Ovary (tissue), 9 donors: ENCODE data around the gene MBD3. TPM values are rescaled to one million over a fixed set of nuclear protein-coding genes. Genes with fewer than 3 reads are reported as not detected.

Source experiments
- DNase-seq, 5 donors: peaks; one replicate each; pipeline ENCODE4 v3.0.0-alpha.2; 2019 to 2020
- H3K27ac ChIP-seq, 2 donors: fragments of 200-600 bp; one replicate each; pipeline versions ENCODE4 v1.5.1 to v1.8.0; 2019 to 2022
- H3K27me3 ChIP-seq: fragments of 200-600 bp; one replicate; pipeline ENCODE4 v1.8.0; 2022
- H3K36me3 ChIP-seq: fragments of 200-600 bp; sonication (generic); one replicate; pipeline ENCODE4 v1.5.1; 2019
- H3K4me1 ChIP-seq: one replicate; pipeline ENCODE4 v1.8.1; 2013; ENCODE audit warnings: mild to moderate bottlenecking, moderate library complexity; ENCODE audit not compliant: insufficient read depth
- H3K4me3 ChIP-seq: fragments of 200-600 bp; sonication (generic); one replicate; pipeline ENCODE4 v1.5.1; 2017
- H3K9me3 ChIP-seq, 2 donors: fragments of 200-600 bp in 1 of 2; sonication (generic) in 1 of 2; one replicate each; pipeline versions ENCODE4 v1.5.1 to v1.8.1; 2013 to 2019; ENCODE audit warnings: mild to moderate bottlenecking in 1 of 2, moderate library complexity in 1 of 2
- CTCF ChIP-seq, 3 donors: fragments of 450-650 bp in 2 of 3; fragments of 200-600 bp in 1 of 3; IDR thresholded peaks; one replicate each; pipeline versions ENCODE4 v1.5.1 to v1.8.0; 2016 to 2022; ENCODE audit warnings: antibody characterized with exemption in 3 of 3, mild to moderate bottlenecking in 1 of 3
- EP300 ChIP-seq: sonication (generic); formaldehyde crosslinking; IDR thresholded peaks from one replicate; pipeline ENCODE4 v1.6.1; 2017; ENCODE audit warnings: antibody characterized with exemption
- POLR2A ChIP-seq: fragments of 450-650 bp; IDR thresholded peaks from one replicate; pipeline ENCODE4 v1.6.1; 2017; ENCODE audit warnings: antibody characterized with exemption, mild to moderate bottlenecking, moderate library complexity
- WGBS, 3 donors: extraction: QIAGEN DNeasy Blood & Tissue Kit in 1 of 3; methylation state at CpG; one replicate each; pipeline versions ENCODE4 v1.1.5 to v1.1.7; 2013 to 2017; 5-methylcytosine and 5-hydroxymethylcytosine counted together
- intact Hi-C, 4 donors: fragments of 100-400 bp; cut with DNase I; formaldehyde crosslinking; loops; one replicate each; pipeline versions ENCODE4 v1.11.0 to v1.15.1; 2022 to 2023
- polyA plus RNA-seq, 2 donors: library from polyadenylated mRNA; stranded (reverse); fragments of 200-250 nt in 1 of 2; fragments of 350-450 nt in 1 of 2; fragmentation: Illumina TruSeq in 1 of 2; extraction: RNeasy Lipid Tissue Mini Kit (QIAGEN cat#74804) in 1 of 2; gene quantifications; one replicate each; pipeline ENCODE4 v1.2.3, GENCODE V29; 2013 to 2014
- total RNA-seq, 7 donors: library from RNA; depleted of rRNA in 2 of 7; stranded (reverse); fragments of >200 nt in 2 of 7; fragmentation: NEBNext Ultra II Directional in 3 of 7; extraction: Animal tissue kit (Norgen Biotek cat#: 25700) in 3 of 7; gene quantifications; one replicate each; pipeline versions ENCODE4 v1.1.0 to v1.2.4, GENCODE V29; 2016 to 2023
- donor health status: DM: no; HTN: no; CAD: no; lungs with moderate emphysema.
- donor health status: DM: no; HTN: no; CAD: no.
- donor health status: Bipolar disorder and iron deficiency.
- donor health status: DM: yes; HTN: yes; CAD: no.
- donor health status: DM: no; HTN: no; CAD: no.
- donor health status: DM: yes; HTN: yes; CAD: no.

The MBD3 gene
- total and polyA plus RNA-seq, 9 donors = 2.1 to 94.7 (median 74.3) TPM

DNA sequence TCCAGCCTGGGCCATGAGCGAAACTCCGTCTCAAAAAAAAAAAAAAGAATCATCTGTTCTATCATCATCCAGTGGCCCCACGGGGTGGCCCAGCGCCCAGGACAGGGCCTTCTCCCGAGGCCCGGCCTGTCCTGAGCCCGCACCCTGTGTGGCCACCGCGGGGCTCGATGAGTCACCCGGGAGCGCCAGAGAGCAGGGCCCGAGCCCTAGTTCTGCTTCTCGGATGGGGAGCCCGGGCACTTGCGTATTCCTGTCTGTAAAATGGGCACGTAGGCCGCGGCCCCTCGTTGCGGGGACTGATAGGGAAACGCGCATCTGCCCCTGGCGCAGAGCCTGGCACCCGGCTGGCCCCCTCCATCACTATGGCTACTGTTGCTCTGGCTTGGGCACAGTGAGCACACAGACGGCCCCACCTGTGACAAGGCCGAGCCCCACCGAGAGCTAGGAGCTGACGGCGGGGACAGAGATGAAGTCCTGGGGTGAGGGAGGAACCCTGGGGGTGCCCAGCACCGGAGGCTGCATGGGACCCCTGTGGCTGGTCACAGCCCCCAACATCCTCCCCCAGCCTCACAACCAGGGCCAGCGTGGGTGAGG lies 33.8 kb upstream of the MBD3 start:
- H3K9me3 ChIP-seq = no peaks in the 10 kb centered on the region
- intact Hi-C loops = no loop called here
- DNase-seq = no peak
- TF ChIP-seq CTCF (IDR thresholded peaks at IDR 0.05) = no peak
- TF ChIP-seq POLR2A = no peak
- no peak for TF ChIP-seq EP300
- H3K4me1 ChIP-seq = no peaks in the 10 kb centered on the region
- no peak overlapping the region for H3K27ac ChIP-seq
- no peak overlapping the region for H3K4me3 ChIP-seq
- 86 to 90% (median 87%) methylated on average over 32 of the region's 32 CpGs for WGBS, 3 donors
- H3K27me3 ChIP-seq = no peaks in the 10 kb centered on the region
- H3K36me3 ChIP-seq = no peaks in the 10 kb centered on the region

DNA sequence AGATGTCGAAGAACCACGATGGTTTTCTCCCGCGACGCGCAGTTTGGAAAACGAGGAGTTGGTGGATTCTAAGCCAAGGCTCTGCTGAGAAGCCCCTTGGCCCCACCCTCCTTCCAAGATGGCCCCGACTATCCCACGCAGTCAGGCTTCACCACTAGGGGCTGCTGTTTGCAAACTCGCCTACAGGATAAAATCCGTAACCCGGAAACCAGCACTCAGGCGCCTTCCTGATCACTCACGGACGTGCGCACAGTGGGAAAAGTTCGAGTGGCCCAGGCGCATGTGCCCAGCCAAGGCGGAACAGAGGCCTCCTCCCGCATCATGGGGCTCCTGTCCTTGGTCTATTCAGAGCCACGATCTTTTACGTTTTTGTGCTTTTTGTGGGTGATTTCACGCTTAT lies 31.8 kb upstream of the MBD3 start:
- TF ChIP-seq EP300 (no peak), POLR2A (no peak), CTCF (IDR thresholded peaks at IDR 0.05) (no peak)
- Histone ChIP-seq H3K9me3 (no peaks in the 10 kb centered on the region), H3K36me3 (no peaks in the 10 kb centered on the region), H3K4me1 (no peaks in the 10 kb centered on the region), H3K27me3 (no peaks in the 10 kb centered on the region), H3K4me3 (no peak overlapping the region), H3K27ac (no peak overlapping the region)
- intact Hi-C loops = no loop called here
- peak in 2 of 5 donors; percentile 40 to 60 for DNase-seq
- 63 to 72% (median 64%) methylated on average over 23 of the region's 23 CpGs for WGBS, 3 donors

DNA sequence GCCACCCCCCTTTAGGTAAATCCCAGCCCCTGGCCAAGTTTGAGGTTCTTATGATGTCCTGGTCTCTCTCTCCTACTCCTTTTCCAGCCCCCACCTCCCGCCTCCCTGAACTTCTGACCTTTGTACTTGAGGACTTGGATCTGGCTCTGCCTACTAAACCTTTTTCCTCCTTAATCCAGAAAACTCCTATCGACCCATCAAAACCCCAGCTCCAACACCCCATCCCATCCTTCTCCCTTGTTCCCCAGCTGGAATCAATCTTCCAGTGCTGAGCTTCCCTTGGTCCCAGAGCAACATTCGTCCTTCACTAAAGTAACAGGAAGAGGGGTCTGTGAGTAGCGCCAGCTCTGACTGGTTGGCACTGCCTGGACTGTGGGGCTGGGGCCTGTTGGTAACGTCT lies 29.9 kb upstream of the MBD3 start:
- Histone ChIP-seq H3K27ac (no peak overlapping the region), H3K9me3 (no peaks in the 10 kb centered on the region), H3K4me3 (no peak overlapping the region), H3K4me1 (no peaks in the 10 kb centered on the region), H3K27me3 (no peaks in the 10 kb centered on the region), H3K36me3 (no peaks in the 10 kb centered on the region)
- DNase-seq = no peak
- intact Hi-C loops = no loop called here
- TF ChIP-seq POLR2A (no peak), CTCF (IDR thresholded peaks at IDR 0.05) (no peak), EP300 (no peak)
- 78 to 87% (median 83%) methylated on average over 5 of the region's 5 CpGs for WGBS, 3 donors

DNA sequence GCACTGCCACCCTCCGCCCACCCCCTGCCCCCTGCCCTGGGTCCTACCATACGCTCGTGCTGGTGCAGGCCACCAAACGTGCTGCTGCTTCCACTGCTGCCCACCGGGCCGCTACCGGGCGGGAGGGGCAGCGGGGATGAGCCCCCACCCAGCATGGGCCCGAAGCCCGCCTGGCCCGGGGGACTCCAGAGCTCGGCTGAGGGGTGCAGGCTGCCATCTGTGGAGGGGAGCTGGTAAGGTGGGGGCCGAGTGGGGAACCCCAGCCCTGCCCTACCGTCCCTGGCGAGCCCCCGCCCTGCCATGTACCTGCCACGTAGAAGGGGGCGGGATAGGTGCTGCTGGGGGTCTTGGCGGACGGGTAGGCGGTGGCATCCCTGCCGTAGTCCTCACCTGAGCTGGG lies 29.3 kb upstream of the MBD3 start:
- Histone ChIP-seq H3K36me3 (no peaks in the 10 kb centered on the region), H3K27ac (no peak overlapping the region), H3K4me3 (no peak overlapping the region), H3K4me1 (no peaks in the 10 kb centered on the region), H3K9me3 (no peaks in the 10 kb centered on the region), H3K27me3 (no peaks in the 10 kb centered on the region)
- TF ChIP-seq CTCF (IDR thresholded peaks at IDR 0.05) (no peak), POLR2A (no peak), EP300 (no peak)
- WGBS, 3 donors = 87 to 95% (median 89%) methylated on average over 14 to 23 of the region's 23 CpGs
- DNase-seq = no peak
- intact Hi-C loops = no loop called here
